ENCODE measurements around the gene CSRP2.

DNA sequence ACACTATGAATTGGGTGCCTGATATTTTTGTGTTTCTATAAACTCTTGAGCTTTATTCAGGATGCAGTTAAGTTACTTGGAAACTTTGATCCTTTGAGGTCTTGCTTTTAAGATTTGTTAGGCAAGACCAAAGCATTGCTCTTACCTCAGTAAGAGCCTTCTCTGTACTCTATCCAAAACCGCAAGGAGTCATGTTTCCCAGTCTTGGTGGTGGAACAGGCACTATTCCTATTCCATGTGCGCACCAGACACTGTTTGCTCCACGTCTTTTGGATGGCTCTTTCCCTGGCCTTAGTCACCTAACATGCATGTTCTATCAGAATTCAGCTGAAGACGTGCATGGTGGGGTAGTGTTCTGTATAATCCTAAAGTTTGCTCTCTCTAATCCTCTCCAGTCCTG lies 23.5 kb downstream of the CSRP2 start:
- TF ChIP-seq, protein P1, sequence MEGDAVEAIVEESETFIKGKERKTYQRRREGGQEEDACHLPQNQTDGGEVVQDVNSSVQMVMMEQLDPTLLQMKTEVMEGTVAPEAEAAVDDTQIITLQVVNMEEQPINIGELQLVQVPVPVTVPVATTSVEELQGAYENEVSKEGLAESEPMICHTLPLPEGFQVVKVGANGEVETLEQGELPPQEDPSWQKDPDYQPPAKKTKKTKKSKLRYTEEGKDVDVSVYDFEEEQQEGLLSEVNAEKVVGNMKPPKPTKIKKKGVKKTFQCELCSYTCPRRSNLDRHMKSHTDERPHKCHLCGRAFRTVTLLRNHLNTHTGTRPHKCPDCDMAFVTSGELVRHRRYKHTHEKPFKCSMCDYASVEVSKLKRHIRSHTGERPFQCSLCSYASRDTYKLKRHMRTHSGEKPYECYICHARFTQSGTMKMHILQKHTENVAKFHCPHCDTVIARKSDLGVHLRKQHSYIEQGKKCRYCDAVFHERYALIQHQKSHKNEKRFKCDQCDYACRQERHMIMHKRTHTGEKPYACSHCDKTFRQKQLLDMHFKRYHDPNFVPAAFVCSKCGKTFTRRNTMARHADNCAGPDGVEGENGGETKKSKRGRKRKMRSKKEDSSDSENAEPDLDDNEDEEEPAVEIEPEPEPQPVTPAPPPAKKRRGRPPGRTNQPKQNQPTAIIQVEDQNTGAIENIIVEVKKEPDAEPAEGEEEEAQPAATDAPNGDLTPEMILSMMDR (conservative IDR thresholded peaks at IDR 0.05; ENCODE audit: low read length) = no peak
- no peak for TF ChIP-seq EZH2phosphoT487 (IDR thresholded peaks at IDR 0.05; ENCODE audit: borderline replicate concordance, low read depth, low read length)

Measured in OCI-LY7 (cell line).